ENCODE measurements around the gene DTX3L. TPM values are rescaled to one million over a fixed set of nuclear protein-coding genes. Genes with fewer than 3 reads are reported as not detected.
A peak's percentile ranks its signal among the peaks of the same experiment; 100 is the strongest.

The DTX3L gene
- polyA plus RNA-seq, 3 donors: 8.6 to 29.0 (median 17.7) TPM

GRCh38 chr3:122538956-122539490, 25.1 kb upstream of the DTX3L start:
- DNase-seq: peak; percentile 38 to 71 (median 60)
- intact Hi-C loops (cut with micrococcal nuclease): no loop called here
- Histone ChIP-seq H3K27me3 (ENCODE audit: control insufficient read depth in 2 of 2, insufficient read depth in 2 of 2, low read length in 2 of 2) (no peaks in the 10 kb centered on the region), H3K4me3 (replicated peaks in 1 of 3; ENCODE audit: low read depth in 2 of 3, low read length in 3 of 3) (no peak overlapping the region), H3K36me3 (replicated peaks in 1 of 2; ENCODE audit: control insufficient read depth in 1 of 2, insufficient read depth in 2 of 2, low read length in 2 of 2) (peaks cover 57 to 89% of the 10 kb centered on the region in 2 donors), H3K9me3 (replicated peaks in 1 of 2; ENCODE audit: control insufficient read depth in 1 of 2, insufficient read depth in 1 of 2, low read length in 2 of 2) (no peaks in the 10 kb centered on the region), H3K79me2 (ENCODE audit: insufficient read depth, low read length) (no peaks in the 10 kb centered on the region), H4K20me1 (ENCODE audit: insufficient read depth, low read length) (peaks cover 19% of the 10 kb centered on the region), H3K27ac (ENCODE audit: low read depth in 1 of 2, low read length in 2 of 2) (peak overlapping the region in 1 of 2 donors; percentile 69), H3K4me1 (ENCODE audit: control insufficient read depth in 1 of 2, insufficient read depth in 2 of 2, low read length in 2 of 2) (peaks cover 10 to 27% of the 10 kb centered on the region in 2 donors), H3K9ac (ENCODE audit: insufficient read depth, low read length, poor library complexity, severe bottlenecking) (no peak overlapping the region), H3K4me2 (replicated peaks; ENCODE audit: extremely low read depth, low read length, poor library complexity, severe bottlenecking) (no peak overlapping the region), H2AFZ (ENCODE audit: insufficient read depth, low read depth, low read length, poor library complexity, severe bottlenecking) (no peak overlapping the region)
- peak overlapping the region; percentile 54 to 91 (median 88) for H3K27ac Mint-ChIP-seq
- H3K4me3 Mint-ChIP-seq: peak overlapping the region in 1 of 2 donors; percentile 52
- WGBS (ENCODE audit: insufficient coverage): 36% methylated on average over 5 of the region's 7 CpGs
- H3K9me3 Mint-ChIP-seq: peaks cover 0 to 4% (median 0%) of the 10 kb centered on the region in 7 donors
- TF ChIP-seq, protein P1, sequence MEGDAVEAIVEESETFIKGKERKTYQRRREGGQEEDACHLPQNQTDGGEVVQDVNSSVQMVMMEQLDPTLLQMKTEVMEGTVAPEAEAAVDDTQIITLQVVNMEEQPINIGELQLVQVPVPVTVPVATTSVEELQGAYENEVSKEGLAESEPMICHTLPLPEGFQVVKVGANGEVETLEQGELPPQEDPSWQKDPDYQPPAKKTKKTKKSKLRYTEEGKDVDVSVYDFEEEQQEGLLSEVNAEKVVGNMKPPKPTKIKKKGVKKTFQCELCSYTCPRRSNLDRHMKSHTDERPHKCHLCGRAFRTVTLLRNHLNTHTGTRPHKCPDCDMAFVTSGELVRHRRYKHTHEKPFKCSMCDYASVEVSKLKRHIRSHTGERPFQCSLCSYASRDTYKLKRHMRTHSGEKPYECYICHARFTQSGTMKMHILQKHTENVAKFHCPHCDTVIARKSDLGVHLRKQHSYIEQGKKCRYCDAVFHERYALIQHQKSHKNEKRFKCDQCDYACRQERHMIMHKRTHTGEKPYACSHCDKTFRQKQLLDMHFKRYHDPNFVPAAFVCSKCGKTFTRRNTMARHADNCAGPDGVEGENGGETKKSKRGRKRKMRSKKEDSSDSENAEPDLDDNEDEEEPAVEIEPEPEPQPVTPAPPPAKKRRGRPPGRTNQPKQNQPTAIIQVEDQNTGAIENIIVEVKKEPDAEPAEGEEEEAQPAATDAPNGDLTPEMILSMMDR (IDR thresholded peaks at IDR 0.05): no peak
- peaks cover 0 to 1% (median 0%) of the 10 kb centered on the region in 3 donors for H3K27me3 Mint-ChIP-seq (ENCODE audit: low read depth in 3 of 3)
- peaks cover 22% of the 10 kb centered on the region for H3K4me1 Mint-ChIP-seq
- peaks cover 71 to 86% of the 10 kb centered on the region in 2 donors for H3K36me3 Mint-ChIP-seq

- WGBS (ENCODE audit: insufficient coverage): no CpG with 5 or more reads among the region's 5 CpGs
- peaks cover 17% of the 10 kb centered on the region for H4K20me1 ChIP-seq (ENCODE audit: insufficient read depth, low read length)
- no peak overlapping the region for H3K4me3 Mint-ChIP-seq
- no peak overlapping the region for H3K9ac ChIP-seq (ENCODE audit: insufficient read depth, low read length, poor library complexity, severe bottlenecking)
- no peaks in the 10 kb centered on the region for H3K4me1 ChIP-seq (ENCODE audit: control insufficient read depth in 1 of 2, insufficient read depth in 2 of 2, low read length in 2 of 2)
- H3K9me3 ChIP-seq (replicated peaks in 1 of 2; ENCODE audit: control insufficient read depth in 1 of 2, insufficient read depth in 1 of 2, low read length in 2 of 2): no peaks in the 10 kb centered on the region
- H3K27me3 ChIP-seq (ENCODE audit: control insufficient read depth in 2 of 2, insufficient read depth in 2 of 2, low read length in 2 of 2): no peaks in the 10 kb centered on the region
- no peaks in the 10 kb centered on the region for H3K4me1 Mint-ChIP-seq
- H3K27me3 Mint-ChIP-seq (ENCODE audit: low read depth in 3 of 3): no peaks in the 10 kb centered on the region
- intact Hi-C loops (cut with micrococcal nuclease): no loop called here
- H3K36me3 ChIP-seq (replicated peaks in 1 of 2; ENCODE audit: control insufficient read depth in 1 of 2, insufficient read depth in 2 of 2, low read length in 2 of 2): peaks cover 81 to 95% of the 10 kb centered on the region in 2 donors
- DNase-seq: no peak
- peaks cover 0 to 5% (median 0%) of the 10 kb centered on the region in 7 donors for H3K9me3 Mint-ChIP-seq
- TF ChIP-seq, protein P1 (IDR thresholded peaks at IDR 0.05): no peak
- no peaks in the 10 kb centered on the region for H3K79me2 ChIP-seq (ENCODE audit: insufficient read depth, low read length)
- H2AFZ ChIP-seq (ENCODE audit: insufficient read depth, low read depth, low read length, poor library complexity, severe bottlenecking): no peak overlapping the region
- H3K27ac ChIP-seq (ENCODE audit: low read depth in 1 of 2, low read length in 2 of 2): no peak overlapping the region
- H3K36me3 Mint-ChIP-seq: peaks cover 83 to 93% of the 10 kb centered on the region in 2 donors
- H3K27ac Mint-ChIP-seq: no peak overlapping the region
- H3K4me3 ChIP-seq (replicated peaks in 1 of 3; ENCODE audit: low read depth in 2 of 3, low read length in 3 of 3): no peak overlapping the region
- no peak overlapping the region for H3K4me2 ChIP-seq (replicated peaks; ENCODE audit: extremely low read depth, low read length, poor library complexity, severe bottlenecking)
Observed at GRCh38 chr3:122546151-122546550, 18.0 kb upstream of the DTX3L start.
